Endodermal cell (in vitro differentiated cells): ENCODE measurements around the gene ATP12A. TPM values are rescaled to one million over a fixed set of nuclear protein-coding genes. Genes with fewer than 3 reads are reported as not detected.

Source experiments
- DNase-seq: peaks from one replicate; pipeline ENCODE4 v3.0.0-alpha.2; 2017
- H3K27ac ChIP-seq: 2 replicates; pipeline ENCODE4 v1.5.1; 2013; ENCODE audit warnings: mild to moderate bottlenecking, low read depth, low read length, moderate library complexity
- H3K27me3 ChIP-seq: 2 replicates; pipeline ENCODE4 v1.6.1; 2013; ENCODE audit warnings: mild to moderate bottlenecking, low read length, moderate library complexity; ENCODE audit not compliant: insufficient read depth, control insufficient read depth, poor library complexity, severe bottlenecking
- H3K36me3 ChIP-seq: 2 replicates; pipeline ENCODE4 v1.7.0; 2013; ENCODE audit warnings: mild to moderate bottlenecking, low read length, moderate library complexity; ENCODE audit not compliant: control insufficient read depth, insufficient read depth
- H3K4me1 ChIP-seq: one replicate; pipeline ENCODE4 v1.7.0; 2013; ENCODE audit warnings: low read length; ENCODE audit not compliant: control insufficient read depth, insufficient read depth
- H3K4me3 ChIP-seq: 2 replicates; pipeline ENCODE4 v1.5.1; 2013; ENCODE audit warnings: mild to moderate bottlenecking, low read length, moderate library complexity
- H3K9ac ChIP-seq: 2 replicates; pipeline ENCODE4 v1.6.1; 2013; ENCODE audit warnings: mild to moderate bottlenecking, low read length, moderate library complexity; ENCODE audit not compliant: poor library complexity, severe bottlenecking; ENCODE audit errors: extremely low read depth
- H3K9me3 ChIP-seq: 2 replicates; pipeline ENCODE4 v1.6.1; 2013; ENCODE audit warnings: mild to moderate bottlenecking, low read length, moderate library complexity; ENCODE audit not compliant: control insufficient read depth
- H3K27ac Mint-ChIP-seq: 2 replicates; pipeline ENCODE4 v1.8.0; 2020; ENCODE audit warnings: mixed read lengths
- H3K27me3 Mint-ChIP-seq: 2 replicates; pipeline ENCODE4 v1.8.0; 2021; ENCODE audit warnings: mild to moderate bottlenecking, mixed read lengths; ENCODE audit not compliant: insufficient read depth
- H3K36me3 Mint-ChIP-seq: 2 replicates; pipeline ENCODE4 v1.8.0; 2020; ENCODE audit warnings: low read depth, mixed read lengths
- H3K4me1 Mint-ChIP-seq: 2 replicates; pipeline ENCODE4 v1.8.0; 2020; ENCODE audit warnings: mixed read lengths
- H3K4me3 Mint-ChIP-seq: 2 replicates; pipeline ENCODE4 v1.8.0; 2020; ENCODE audit warnings: mild to moderate bottlenecking, moderate library complexity, mixed read lengths
- H3K9me3 Mint-ChIP-seq: 2 replicates; pipeline ENCODE4 v1.8.0; 2020; ENCODE audit warnings: mild to moderate bottlenecking, mixed read lengths
- CTCF ChIP-seq: fragments of 200-600 bp; sonication (generic); conservative IDR thresholded peaks from 2 replicates; pipeline ENCODE4 v1.5.0; 2021; ENCODE audit warnings: antibody characterized with exemption, mild to moderate bottlenecking
- WGBS, 2 experiments: methylation state at CpG; one replicate each; pipeline versions ENCODE4 v1.1.5 to v1.1.7; 2013; ENCODE audit warnings: missing lambda C conversion rate in 2 of 2, mixed read lengths in 1 of 2; ENCODE audit not compliant: insufficient coverage in 1 of 2, insufficient read length in 1 of 2; 5-methylcytosine and 5-hydroxymethylcytosine counted together
- long read RNA-seq, 4 experiments: library from polyadenylated mRNA in 2 of 4; library from RNA in 1 of 4; library from capped mRNA in 1 of 4; stranded (forward) in 3 of 4; unstranded in 1 of 4; transcript quantifications; one replicate each; pipeline ENCODE4 v2.0.0, GENCODE V29; 2020 to 2021; ENCODE audit warnings: inconsistent platforms in 1 of 4
- polyA plus RNA-seq, 2 experiments: library from polyadenylated mRNA; stranded (reverse); fragments of 50-300 nt; gene quantifications; one replicate each; pipeline ENCODE4 v1.2.3, GENCODE V29; 2013
- total RNA-seq, 2 donors: library from RNA; stranded (reverse); fragmentation: NEBNext Ultra II Directional in 1 of 2; extraction: Animal tissue kit (Norgen Biotek cat#: 25700) in 1 of 2; gene quantifications; 2 replicates in 1 of 2; 3 replicates in 1 of 2; pipeline ENCODE4 v1.2.1, GENCODE V29; 2021

Gene ATP12A
- total RNA-seq = 10 to 100 TPM in 1 of 2 donors, 1 to 10 TPM in 1; 4.9 to 10.5 TPM
- polyA plus RNA-seq (2013, experiment 1 of 2) = 1.1 TPM
- polyA plus RNA-seq (2013, experiment 2 of 2) = 1.6 TPM
- long read RNA-seq, experiment 1, full-length matches to known transcripts = 3 of 6 reads
- long read RNA-seq, experiment 1, partial matches to known transcripts = 1 of 6 reads
- long read RNA-seq, experiment 1, other reads (novel, unspliced or antisense) = 2 of 6 reads
- long read RNA-seq, experiment 2, full-length matches to known transcripts = 7 of 9 reads
- long read RNA-seq, experiment 2, partial matches to known transcripts = 2 of 9 reads
- long read RNA-seq, experiment 2, other reads (novel, unspliced or antisense) = 0 of 9 reads
- long read RNA-seq, experiment 3, full-length matches to known transcripts = 16 of 18 reads
- long read RNA-seq, experiment 3, partial matches to known transcripts = 2 of 18 reads
- long read RNA-seq, experiment 3, other reads (novel, unspliced or antisense) = 0 of 18 reads
- long read RNA-seq, experiment 4 = 0 reads

- peaks cover 40% of the 10 kb centered on the region for H3K27me3 Mint-ChIP-seq
- 5 to 8% methylated on average over 13 to 72 of the region's 75 CpGs for WGBS, 2 experiments
- Histone ChIP-seq H3K4me3 (peak within 1 kb of the TSS; percentile 58), H3K36me3 (no peaks in the 10 kb centered on the region), H3K4me1 (peaks cover 6% of the 10 kb centered on the region), H3K9me3 (no peaks in the 10 kb centered on the region), H3K27me3 (peaks cover 10% of the 10 kb centered on the region), H3K27ac (no peak within 1 kb of the TSS), H3K9ac (no peak within 1 kb of the TSS)
- peak within 1 kb of the TSS; percentile 56 for H3K4me3 Mint-ChIP-seq
- peak; percentile 92 for DNase-seq
- peak; percentile 69 for TF ChIP-seq CTCF
- H3K9me3 Mint-ChIP-seq = no peaks in the 10 kb centered on the region
- peaks cover 39% of the 10 kb centered on the region for H3K4me1 Mint-ChIP-seq
- H3K27ac Mint-ChIP-seq = no peak within 1 kb of the TSS
- H3K36me3 Mint-ChIP-seq = no peaks in the 10 kb centered on the region
Measured at GRCh38 chr13:24680258-24680920, at the start of gene ATP12A. Gene ATP12A, plus strand, starts transcription at chr13:24680408. Its CDS starts 336 bp downstream, at chr13:24680744.

GRCh38 chr13:24630851-24631620, 49.2 kb upstream of the ATP12A start:
- Histone ChIP-seq H3K4me3 (no peak overlapping the region), H3K27me3 (no peaks in the 10 kb centered on the region), H3K4me1 (no peaks in the 10 kb centered on the region), H3K9me3 (no peaks in the 10 kb centered on the region), H3K36me3 (no peaks in the 10 kb centered on the region), H3K27ac (peak overlapping the region; percentile 49), H3K9ac (no peak overlapping the region)
- Mint-ChIP-seq H3K4me3 (no peak overlapping the region), H3K27ac (no peak overlapping the region), H3K9me3 (no peaks in the 10 kb centered on the region), H3K36me3 (no peaks in the 10 kb centered on the region), H3K4me1 (peaks cover 2% of the 10 kb centered on the region), H3K27me3 (peaks cover 2% of the 10 kb centered on the region)
- no peak for TF ChIP-seq CTCF
- 87 to 91% methylated on average over 9 to 13 of the region's 13 CpGs for WGBS, 2 experiments
- DNase-seq = no peak

GRCh38 chr13:24631922-24632321, 48.3 kb upstream of the ATP12A start:
- H3K27me3 Mint-ChIP-seq = peaks cover 2% of the 10 kb centered on the region
- no peak overlapping the region for H3K27ac ChIP-seq
- H3K9me3 ChIP-seq = no peaks in the 10 kb centered on the region
- no peak for TF ChIP-seq CTCF
- no peaks in the 10 kb centered on the region for H3K4me1 ChIP-seq
- no peak for DNase-seq
- no peak overlapping the region for H3K4me3 Mint-ChIP-seq
- no peak overlapping the region for H3K4me3 ChIP-seq
- H3K9ac ChIP-seq = no peak overlapping the region
- H3K9me3 Mint-ChIP-seq = no peaks in the 10 kb centered on the region
- H3K36me3 ChIP-seq = no peaks in the 10 kb centered on the region
- WGBS, 2 experiments = 93 to 96% methylated on average over 4 to 5 of the region's 5 CpGs
- H3K36me3 Mint-ChIP-seq = no peaks in the 10 kb centered on the region
- no peaks in the 10 kb centered on the region for H3K27me3 ChIP-seq
- peaks cover 2% of the 10 kb centered on the region for H3K4me1 Mint-ChIP-seq
- no peak overlapping the region for H3K27ac Mint-ChIP-seq
